C4-2B (cell line): ENCODE measurements around the gene TBL1XR1.
A peak's percentile ranks its signal among the peaks of the same experiment; 100 is the strongest.

ENCODE experiments used
- H3K27ac ChIP-seq: fragments of 450-650 bp; 2 replicates; pipeline ENCODE4 v1.5.1; 2017
- ZFX ChIP-seq: fragments of 450-650 bp; IDR thresholded peaks from 2 replicates; pipeline ENCODE4 v1.6.1; 2017
- TF ChIP-seq, protein P1 (sequence below): fragments of 450-650 bp; conservative IDR thresholded peaks from 2 replicates; pipeline ENCODE4 v1.5.1; 2017; ENCODE audit warnings: mild to moderate bottlenecking

Gene TBL1XR1

GRCh38 chr3:177045222-177045621, 152.1 kb downstream of the TBL1XR1 start:
- TF ChIP-seq, protein P1, sequence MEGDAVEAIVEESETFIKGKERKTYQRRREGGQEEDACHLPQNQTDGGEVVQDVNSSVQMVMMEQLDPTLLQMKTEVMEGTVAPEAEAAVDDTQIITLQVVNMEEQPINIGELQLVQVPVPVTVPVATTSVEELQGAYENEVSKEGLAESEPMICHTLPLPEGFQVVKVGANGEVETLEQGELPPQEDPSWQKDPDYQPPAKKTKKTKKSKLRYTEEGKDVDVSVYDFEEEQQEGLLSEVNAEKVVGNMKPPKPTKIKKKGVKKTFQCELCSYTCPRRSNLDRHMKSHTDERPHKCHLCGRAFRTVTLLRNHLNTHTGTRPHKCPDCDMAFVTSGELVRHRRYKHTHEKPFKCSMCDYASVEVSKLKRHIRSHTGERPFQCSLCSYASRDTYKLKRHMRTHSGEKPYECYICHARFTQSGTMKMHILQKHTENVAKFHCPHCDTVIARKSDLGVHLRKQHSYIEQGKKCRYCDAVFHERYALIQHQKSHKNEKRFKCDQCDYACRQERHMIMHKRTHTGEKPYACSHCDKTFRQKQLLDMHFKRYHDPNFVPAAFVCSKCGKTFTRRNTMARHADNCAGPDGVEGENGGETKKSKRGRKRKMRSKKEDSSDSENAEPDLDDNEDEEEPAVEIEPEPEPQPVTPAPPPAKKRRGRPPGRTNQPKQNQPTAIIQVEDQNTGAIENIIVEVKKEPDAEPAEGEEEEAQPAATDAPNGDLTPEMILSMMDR = no peak
- no peak for TF ChIP-seq ZFX
- no peak overlapping the region for H3K27ac ChIP-seq

- TF ChIP-seq ZFX = no peak
- TF ChIP-seq, protein P1 = no peak
- H3K27ac ChIP-seq = peak overlapping the region; percentile 50; the same call in 1 of the 2 replicates
Observed at GRCh38 chr3:177041730-177042551, 155.3 kb downstream of the TBL1XR1 start.

DNA sequence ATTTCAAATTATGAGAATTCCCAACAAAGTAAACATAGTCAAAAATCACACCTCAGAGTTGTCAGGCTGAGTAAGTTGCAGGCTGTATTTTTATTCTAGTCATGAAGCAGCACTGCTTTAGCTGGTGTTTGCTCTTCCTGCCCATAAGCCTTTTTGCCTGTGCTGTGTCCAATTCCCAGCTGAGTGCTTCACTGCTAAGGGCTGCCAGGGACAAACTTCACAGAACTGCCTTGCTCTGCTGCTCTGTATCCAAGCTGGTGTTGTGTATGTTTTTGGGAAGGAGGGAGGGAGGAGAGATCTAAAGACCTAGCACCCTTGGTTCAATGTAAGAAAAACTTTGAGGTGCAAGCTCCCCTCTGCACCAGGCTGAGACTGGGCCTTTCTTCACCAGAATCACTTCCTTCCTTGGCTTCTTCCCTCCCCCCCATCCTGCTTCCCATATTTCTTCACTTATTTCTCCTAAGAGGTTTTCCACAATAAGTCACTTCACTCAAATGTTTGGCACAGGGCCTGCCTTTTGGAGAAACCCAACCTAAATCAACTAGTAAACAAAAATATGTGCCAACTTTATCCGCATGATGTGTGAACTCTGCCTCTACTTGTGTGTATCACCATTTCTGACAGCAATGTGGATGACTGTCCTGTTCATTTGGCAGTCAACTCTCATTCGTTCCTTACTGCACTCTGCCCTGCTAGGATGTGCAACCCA, 156.1 kb downstream of the TBL1XR1 start:
- peak overlapping the region; percentile 50; the same call in 1 of the 2 replicates for H3K27ac ChIP-seq
- TF ChIP-seq ZFX = no peak
- TF ChIP-seq, protein P1 = no peak

DNA sequence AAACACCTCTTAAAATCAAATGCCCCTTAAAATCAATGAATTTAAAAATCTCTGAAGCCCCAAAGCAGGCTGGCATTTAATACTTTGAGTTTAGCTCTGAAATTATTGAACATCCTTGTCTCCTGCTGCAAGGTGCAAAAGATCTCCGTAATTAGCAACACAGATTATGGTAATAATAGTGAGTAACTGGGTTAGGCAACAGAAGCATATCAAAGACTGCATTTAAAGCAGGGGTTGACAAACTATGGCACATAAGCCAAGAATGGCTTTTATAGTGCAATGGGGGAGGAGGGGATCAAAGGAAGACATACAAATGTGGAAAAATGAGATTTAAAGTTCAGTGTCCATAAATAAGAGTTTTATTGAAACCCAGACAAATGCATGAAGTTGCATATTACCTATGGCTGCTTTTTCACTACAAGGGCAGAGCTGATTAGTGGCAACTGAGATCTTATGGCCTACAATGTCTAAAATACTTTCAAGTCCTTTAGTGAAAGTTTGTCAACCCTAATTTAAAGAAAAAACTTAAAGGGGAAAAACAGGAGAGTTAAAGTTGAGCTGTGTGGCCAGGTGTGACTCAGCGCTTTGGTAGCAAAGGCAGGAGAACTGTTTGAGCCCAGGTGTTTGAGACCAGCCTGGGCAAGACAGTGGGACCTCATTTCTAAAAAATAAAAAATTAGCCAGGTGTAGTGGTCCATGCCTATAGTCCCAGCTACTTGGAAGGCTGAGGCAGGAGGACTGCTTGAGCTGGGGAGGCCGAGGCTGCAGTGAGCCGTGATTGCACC, 157.6 kb downstream of the TBL1XR1 start:
- peak overlapping the region; percentile 41 for H3K27ac ChIP-seq
- TF ChIP-seq, protein P1 = no peak
- TF ChIP-seq ZFX = no peak

DNA sequence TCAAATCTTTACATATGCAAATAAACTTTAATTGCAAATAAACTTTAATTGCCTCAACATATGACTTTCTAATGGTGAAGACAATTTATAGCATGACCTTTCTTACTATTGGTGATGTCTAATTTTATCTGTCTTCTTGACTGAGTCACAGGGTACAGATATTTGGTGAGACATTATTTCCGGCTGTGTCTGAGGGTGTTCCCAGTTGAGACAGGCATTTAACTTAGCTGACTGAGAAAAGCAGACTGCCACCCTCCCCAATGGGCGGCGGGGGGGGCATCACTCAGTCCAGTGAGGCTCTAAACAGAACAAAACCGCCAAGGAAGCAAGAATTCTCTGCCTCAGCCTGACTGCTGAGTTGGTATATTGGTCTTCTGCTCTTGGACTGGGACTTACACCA, 160.0 kb downstream of the TBL1XR1 start:
- TF ChIP-seq, protein P1 = no peak
- TF ChIP-seq ZFX = no peak
- no peak overlapping the region for H3K27ac ChIP-seq

GRCh38 chr3:177035676-177036075, 161.6 kb downstream of the TBL1XR1 start:
- peak overlapping the region; percentile 26; the same call in 1 of the 2 replicates for H3K27ac ChIP-seq
- TF ChIP-seq ZFX = no peak
- TF ChIP-seq, protein P1 = no peak
